NCI-H2081 treated with DMSO at 0.1 percent for 48 hours (cell line): Measurements from ENCODE around the gene TMEM150B.

Source experiments
- DNase-seq: peaks from one replicate; lab custom pipeline; 2025; lab: John Stamatoyannopoulos, UW

The TMEM150B gene

GRCh38 chr19:55305983-55306562 is 19.1 kb downstream of the TMEM150B start:
- DNase-seq, result no peak

DNA sequence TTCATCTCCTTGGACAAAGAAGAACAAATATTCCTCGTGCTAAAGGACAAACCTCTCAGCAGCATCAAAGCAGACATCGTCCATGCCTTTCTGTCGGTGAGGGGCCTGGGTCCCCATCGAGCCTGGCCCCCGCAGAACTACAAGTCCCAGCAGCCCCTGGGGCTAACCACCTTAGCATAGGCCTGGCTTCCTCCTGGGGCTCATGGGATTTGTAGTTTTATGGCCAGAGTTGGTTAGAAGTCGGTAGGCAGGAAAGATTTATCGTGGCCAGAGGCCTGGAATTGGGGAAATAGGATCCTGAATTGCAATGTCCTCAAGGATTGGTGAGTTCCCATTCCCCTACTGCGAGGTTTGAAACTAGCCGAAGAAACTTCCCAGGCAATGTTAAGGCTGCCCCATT is 19.6 kb downstream of the TMEM150B start:
- no peak for DNase-seq

GRCh38 chr19:55304980-55305379 is 20.2 kb downstream of the TMEM150B start:
- DNase-seq, result no peak

- DNase-seq, result no peak
Measured at GRCh38 chr19:55304279-55304978, 20.7 kb downstream of the TMEM150B start.

DNA sequence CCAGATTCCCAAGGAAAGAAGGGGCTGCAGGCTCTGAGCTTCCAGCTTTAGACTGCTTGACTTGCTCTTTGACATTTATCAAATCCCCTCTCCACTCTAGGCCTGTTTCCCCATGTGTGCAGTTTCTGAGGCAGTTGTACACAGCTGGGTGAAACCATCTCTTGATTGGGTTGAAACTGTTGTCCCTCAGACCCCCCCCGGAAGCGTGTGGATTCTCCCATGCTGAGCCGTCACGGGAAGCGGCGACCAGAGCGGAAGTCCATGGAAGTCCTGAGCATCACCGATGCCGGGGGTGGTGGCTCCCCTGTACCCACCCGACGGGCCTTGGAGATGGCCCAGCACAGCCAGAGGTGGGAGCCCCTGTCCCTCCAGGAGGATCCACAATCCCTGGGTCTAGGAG is 21.7 kb downstream of the TMEM150B start:
- DNase-seq, result no peak

GRCh38 chr19:55302318-55302703 is 22.8 kb downstream of the TMEM150B start:
- no peak for DNase-seq

DNA sequence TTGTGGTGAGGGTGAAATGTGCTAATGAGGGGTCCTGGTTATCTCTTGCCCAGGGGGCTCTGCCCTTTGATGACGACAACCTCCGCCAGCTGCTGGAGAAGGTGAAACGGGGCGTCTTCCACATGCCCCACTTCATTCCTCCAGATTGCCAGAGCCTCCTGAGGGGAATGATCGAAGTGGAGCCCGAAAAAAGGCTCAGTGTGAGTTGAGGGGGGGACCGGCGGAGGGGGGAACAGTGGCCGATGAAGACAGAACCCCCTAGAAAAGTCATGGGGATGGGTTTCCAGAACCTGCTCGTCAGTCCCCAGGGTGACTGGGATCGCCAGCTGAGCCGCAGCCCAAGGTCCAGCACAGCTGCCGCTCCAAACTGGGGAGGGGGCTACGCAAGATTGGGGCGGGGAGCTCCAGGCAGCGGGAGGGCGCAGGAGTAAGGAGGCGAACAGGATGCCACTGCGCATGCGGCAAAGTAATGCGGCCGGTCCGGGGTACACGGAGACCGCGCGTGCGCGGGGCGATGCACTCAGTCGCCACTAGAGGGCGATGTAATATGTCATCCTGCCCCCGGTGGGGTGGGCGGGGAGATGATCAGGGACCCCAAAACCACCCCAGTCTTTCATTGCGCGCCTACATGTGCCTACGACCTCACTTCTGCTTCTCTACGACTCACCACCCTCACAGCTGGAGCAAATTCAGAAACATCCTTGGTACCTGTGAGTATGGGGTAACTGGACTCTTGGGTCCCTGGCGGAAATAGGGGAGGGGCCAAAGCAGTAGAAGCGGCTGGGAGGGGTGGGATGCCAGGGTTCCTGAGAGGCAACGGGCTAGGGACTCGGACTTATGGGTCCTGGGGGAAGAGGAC is 23.5 kb downstream of the TMEM150B start:
- no peak for DNase-seq

DNA sequence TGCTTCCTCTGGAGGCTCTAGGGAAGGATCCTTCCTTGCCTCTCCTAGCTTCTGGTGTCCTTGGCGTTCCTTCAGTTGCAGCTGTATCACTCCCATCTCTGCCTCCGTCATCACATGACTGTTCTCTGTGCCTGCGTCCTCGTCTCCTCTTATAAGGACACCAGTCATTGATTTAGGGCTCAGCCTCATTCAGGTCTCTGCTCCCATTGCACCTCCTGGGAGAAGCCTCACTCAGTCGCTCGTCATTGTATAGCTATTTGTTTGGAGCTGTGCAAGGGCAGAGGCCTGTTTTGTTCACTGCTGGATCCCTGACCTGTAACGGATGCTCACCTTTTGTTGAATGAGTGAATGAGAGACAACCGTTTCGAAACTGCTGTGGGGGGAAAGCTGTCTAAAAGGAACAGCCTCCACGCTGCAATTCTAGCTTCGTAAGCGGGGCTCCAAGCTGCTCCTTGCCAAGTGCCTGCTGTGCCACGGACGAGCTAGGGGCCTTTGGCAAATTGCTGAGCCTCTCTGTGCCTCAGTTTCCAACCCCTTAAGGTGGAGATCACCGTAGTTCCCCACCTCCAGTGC is 24.2 kb downstream of the TMEM150B start:
- DNase-seq, result no peak

DNA sequence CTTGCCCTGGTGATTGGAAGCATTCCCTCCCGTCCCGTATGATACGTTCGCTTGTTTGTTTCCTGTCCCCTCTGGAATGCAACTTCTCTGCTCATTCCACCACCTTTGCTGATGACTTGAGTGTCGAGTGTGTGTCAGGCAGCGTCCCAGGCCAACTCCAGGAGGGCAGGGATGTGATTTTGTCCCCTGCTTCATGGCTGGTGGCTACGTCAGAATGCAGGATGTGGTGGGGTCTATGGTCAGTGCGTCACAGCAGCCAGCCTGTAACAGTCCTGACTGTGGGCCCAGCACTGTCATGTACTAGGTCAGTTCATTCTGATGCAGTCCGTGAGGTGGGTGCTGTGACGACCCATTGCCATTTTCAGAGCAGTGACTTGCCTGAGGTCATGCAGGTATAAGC is 25.1 kb downstream of the TMEM150B start:
- DNase-seq, result no peak

DNA sequence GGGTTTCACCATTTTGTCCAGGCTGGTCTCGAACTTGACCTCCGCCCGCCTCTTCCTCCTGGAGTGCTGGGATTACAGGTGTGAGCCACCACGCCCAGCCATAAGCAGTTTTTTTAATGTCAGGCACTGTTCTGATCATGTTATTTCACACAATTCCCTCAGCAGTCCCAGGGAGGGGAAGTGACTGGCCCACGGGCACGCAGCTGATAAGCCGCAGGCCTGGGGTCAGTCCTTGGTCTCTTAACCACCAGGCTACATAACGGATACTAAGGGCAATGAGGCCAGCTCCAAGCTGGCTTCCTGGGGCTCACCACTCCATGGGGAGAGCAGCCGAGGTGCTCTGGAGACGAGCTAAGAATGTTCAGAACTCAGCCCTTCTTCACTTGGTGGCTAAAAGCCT is 27.9 kb downstream of the TMEM150B start:
- DNase-seq, result no peak

DNA sequence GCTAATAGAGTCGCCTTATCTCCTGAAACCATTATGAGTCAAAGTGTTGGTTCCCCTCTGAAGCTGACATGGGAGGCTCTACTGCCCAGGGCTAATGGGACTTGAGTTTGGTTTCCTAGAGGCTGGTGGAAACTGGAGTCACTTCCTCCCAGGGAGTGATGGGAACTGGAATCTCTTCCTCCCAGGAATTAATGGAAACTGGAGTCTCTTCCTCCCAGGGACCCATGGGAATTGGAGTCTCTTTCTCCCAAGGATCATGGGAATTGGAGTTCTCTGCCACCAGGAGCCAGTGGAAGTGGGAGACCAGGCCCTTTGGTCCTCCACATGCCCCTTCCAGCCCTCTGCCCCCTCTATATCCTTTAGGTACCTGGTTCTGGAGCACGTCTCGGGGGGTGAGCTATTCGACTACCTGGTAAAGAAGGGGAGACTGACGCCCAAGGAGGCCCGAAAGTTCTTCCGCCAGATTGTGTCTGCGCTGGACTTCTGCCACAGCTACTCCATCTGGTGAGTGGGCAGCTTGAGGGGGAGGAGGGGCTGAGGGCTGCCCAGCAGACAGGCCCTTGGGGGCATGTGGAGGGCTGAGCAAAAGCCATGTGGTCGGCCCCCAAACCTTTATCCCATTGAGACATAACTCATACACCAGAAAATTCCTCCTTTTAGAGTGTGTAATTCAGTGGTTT is 35.9 kb downstream of the TMEM150B start:
- DNase-seq, result no peak

DNA sequence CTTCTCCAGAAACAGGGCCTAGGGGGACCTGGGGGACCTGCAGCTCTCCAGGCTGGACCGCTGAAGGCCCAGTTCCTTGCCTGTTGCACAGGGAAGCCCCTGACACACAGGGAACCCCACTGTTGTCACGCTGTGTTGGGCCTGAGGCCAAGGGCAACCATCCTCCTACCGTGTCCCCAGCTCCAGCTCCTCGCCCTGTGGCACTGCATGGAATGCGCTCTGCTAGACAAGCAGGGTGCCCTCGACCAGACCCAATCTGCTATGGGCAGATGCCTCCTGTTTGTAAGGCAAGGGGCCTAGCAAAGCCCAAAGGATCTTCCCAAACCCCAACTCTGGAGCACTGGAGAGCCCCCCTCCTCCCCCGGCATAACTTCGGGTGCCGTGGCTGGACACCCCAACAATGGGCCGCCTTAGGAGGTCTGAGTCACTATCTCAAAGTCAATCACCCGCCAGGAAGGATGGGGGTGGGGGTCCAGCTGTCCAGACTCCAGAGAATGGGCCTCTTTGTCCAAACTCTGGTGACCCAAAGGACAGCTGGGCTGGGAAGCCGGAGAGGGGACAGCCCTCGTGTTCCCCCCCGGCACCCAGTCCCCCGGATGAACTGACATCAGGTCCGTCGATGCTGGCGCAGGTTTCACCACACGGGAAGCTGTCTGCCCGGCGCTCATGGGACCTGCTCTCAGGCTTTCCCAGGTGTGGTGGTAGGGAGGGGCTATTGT is 37.6 kb downstream of the TMEM150B start:
- DNase-seq, result no peak

DNA sequence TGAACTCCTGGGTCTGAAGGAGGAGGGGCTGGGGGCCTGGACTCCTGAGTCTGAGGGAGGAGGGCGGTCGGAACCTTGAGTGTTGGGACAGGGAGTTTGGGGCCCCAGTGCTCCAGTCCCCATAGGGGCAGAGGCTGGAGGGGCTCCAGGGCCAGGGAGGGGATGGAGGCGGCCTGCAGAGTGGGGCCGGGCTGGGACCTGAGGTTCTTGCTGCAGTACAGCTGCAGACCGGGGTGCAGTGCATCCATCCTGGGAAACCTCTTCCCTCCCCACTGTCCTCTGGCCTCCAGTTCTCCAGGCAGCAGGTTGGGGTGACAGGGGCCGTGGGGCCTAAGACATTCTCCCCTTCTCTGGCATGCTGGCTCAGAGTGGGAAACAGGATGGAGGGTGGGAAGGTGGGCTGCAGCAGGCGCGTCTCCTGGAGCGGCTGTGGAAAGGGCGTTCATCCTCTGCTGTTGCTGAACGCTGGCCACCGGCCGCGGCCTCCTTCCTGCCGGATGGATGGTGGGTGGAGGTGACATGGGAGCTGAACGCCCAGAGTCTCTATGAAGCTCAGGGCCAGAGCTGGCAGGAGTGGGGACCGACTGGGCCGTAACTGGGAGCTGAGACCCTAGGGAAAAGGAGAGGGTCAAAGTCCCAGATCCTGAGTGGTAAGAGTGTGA is 39.8 kb downstream of the TMEM150B start:
- DNase-seq, result no peak

GRCh38 chr19:55284405-55285058 is 40.6 kb downstream of the TMEM150B start:
- no peak for DNase-seq

- peak; percentile 12 for DNase-seq
Measured at GRCh38 chr19:55283548-55284377, 41.4 kb downstream of the TMEM150B start, which contains the start of gene BRSK1. Gene BRSK1, plus strand, starts transcription at chr19:55283997. Its CDS starts 446 bp downstream, at chr19:55284443.

GRCh38 chr19:55279770-55280643 is 45.1 kb downstream of the TMEM150B start, which contains the start of gene HSPBP1:
Gene HSPBP1, minus strand, starts transcription at chr19:55280110. Its CDS starts 502 bp downstream, at chr19:55279608.
- DNase-seq, result peak; percentile 81

GRCh38 chr19:55279340-55279739 is 45.8 kb downstream of the TMEM150B start:
- no peak for DNase-seq
